H1 (cell line): ENCODE results near the gene ZDHHC1. TPM values are rescaled to one million over a fixed set of nuclear protein-coding genes. Genes with fewer than 3 reads are reported as not detected.

Experiments
- CTCF ChIA-PET: fragments of 300-600 bp; sonication (Branson Sonifier 250); formaldehyde crosslinking; loops from one replicate; lab custom pipeline; 2021; ENCODE audit not compliant: partially characterized antibody; lab: Charles Lee
- POLR2A ChIA-PET: fragments of 300-600 bp; sonication (Branson Sonifier 250); formaldehyde crosslinking; loops from one replicate; lab custom pipeline; 2021; ENCODE audit warnings: inconsistent platforms; ENCODE audit not compliant: partially characterized antibody; lab: Charles Lee
- DNase-seq, 2 experiments: peaks; one replicate each; pipeline versions ENCODE4 v3.0.0 to v3.0.0-alpha.2; 2010 to 2022; ENCODE audit warnings: low spot score in 2 of 2, low read depth in 1 of 2, mixed read lengths in 1 of 2
- FAIRE-seq: peaks from 2 replicates; lab custom pipeline; 2011; peaks lifted over from hg19 to GRCh38; lab: Jason Lieb, UNC
- H2AFZ ChIP-seq: 2 replicates; pipeline ENCODE4 v1.8.1; 2012; ENCODE audit warnings: low read length, inconsistent platforms
- H2AK5ac ChIP-seq: 2 replicates; pipeline ENCODE4 v1.6.1; 2013; ENCODE audit warnings: low read depth, low read length
- H2BK120ac ChIP-seq: replicated peaks from 2 replicates; pipeline ENCODE3; 2013; ENCODE audit warnings: low read depth, low read length, inconsistent platforms
- H2BK12ac ChIP-seq: 2 replicates; pipeline ENCODE4 v1.6.1; 2013; ENCODE audit warnings: low read depth, low read length
- H2BK15ac ChIP-seq: 2 replicates; pipeline ENCODE4 v1.6.1; 2013; ENCODE audit warnings: low read length
- H2BK20ac ChIP-seq: 2 replicates; pipeline ENCODE4 v1.6.1; 2013; ENCODE audit warnings: low read length
- H2BK5ac ChIP-seq: 2 replicates; pipeline ENCODE4 v1.6.1; 2013; ENCODE audit warnings: low read depth, low read length
- H3K14ac ChIP-seq: 2 replicates; pipeline ENCODE4 v1.6.1; 2013; ENCODE audit warnings: inconsistent platforms; ENCODE audit not compliant: insufficient read length
- H3K18ac ChIP-seq: 2 replicates; pipeline ENCODE4 v1.6.1; 2013; ENCODE audit warnings: low read length; ENCODE audit errors: extremely low read depth
- H3K23ac ChIP-seq: 2 replicates; pipeline ENCODE4 v1.6.1; 2013; ENCODE audit warnings: inconsistent platforms; ENCODE audit not compliant: insufficient read length
- H3K23me2 ChIP-seq: 2 replicates; pipeline ENCODE4 v1.6.1; 2013; ENCODE audit warnings: low read depth, low read length
- H3K27ac ChIP-seq: 2 replicates; pipeline ENCODE4 v1.6.1; 2011; ENCODE audit warnings: low read depth, low read length, inconsistent platforms
- H3K27me3 ChIP-seq, 4 experiments: replicated peaks in 1 of 4; 1 replicate in 1 of 4; 2 replicates in 3 of 4; pipeline versions ENCODE4 v1.6.1 to v1.8.1; 2011 to 2013; ENCODE audit warnings: low read length in 3 of 4, mild to moderate bottlenecking in 3 of 4, inconsistent platforms in 2 of 4, mixed read lengths in 2 of 4, moderate library complexity in 1 of 4; ENCODE audit not compliant: control insufficient read depth in 3 of 4, insufficient read depth in 3 of 4; ENCODE audit errors: extremely low read depth in 1 of 4
- H3K36me3 ChIP-seq, 4 experiments: 2 replicates each; pipeline versions ENCODE4 v1.6.1 to v1.8.1; 2011 to 2013; ENCODE audit warnings: mild to moderate bottlenecking in 4 of 4, low read length in 3 of 4, moderate library complexity in 2 of 4, control low read depth in 1 of 4, inconsistent platforms in 1 of 4; ENCODE audit not compliant: insufficient read depth in 4 of 4, control insufficient read depth in 2 of 4
- H3K4ac ChIP-seq: replicated peaks from 2 replicates; pipeline ENCODE3; 2013; ENCODE audit warnings: low read length, low read depth, mixed read lengths, inconsistent platforms; ENCODE audit not compliant: insufficient read length
- H3K4me1 ChIP-seq, 4 experiments: replicated peaks in 1 of 4; 1 replicate in 1 of 4; 2 replicates in 3 of 4; pipeline versions ENCODE4 v1.6.1 to v1.8.1; 2011 to 2013; ENCODE audit warnings: low read length in 3 of 4, inconsistent platforms in 2 of 4, mixed read lengths in 1 of 4; ENCODE audit not compliant: insufficient read depth in 4 of 4, control insufficient read depth in 3 of 4
- H3K4me2 ChIP-seq, 2 experiments: 2 replicates each; pipeline versions ENCODE4 v1.6.1 to v1.8.1; 2011 to 2013; ENCODE audit warnings: low read depth in 2 of 2, low read length in 2 of 2, control low read depth in 1 of 2, inconsistent platforms in 1 of 2, mild to moderate bottlenecking in 1 of 2; ENCODE audit not compliant: insufficient read depth in 1 of 2
- H3K4me3 ChIP-seq, 4 experiments: fragments of 200-600, 300-600 bp in 1 of 4; sonication (generic), shearing (Covaris generic), sonication (Bioruptor Twin) in 1 of 4; 2 replicates each; pipeline versions ENCODE4 v1.5.1 to v1.8.1; 2011 to 2016; ENCODE audit warnings: low read length in 4 of 4, low read depth in 3 of 4, control low read depth in 2 of 4, inconsistent platforms in 2 of 4, mild to moderate bottlenecking in 2 of 4, mixed read lengths in 1 of 4, moderate library complexity in 1 of 4; ENCODE audit not compliant: insufficient read depth in 2 of 4; ENCODE audit errors: extremely low read depth in 1 of 4
- H3K56ac ChIP-seq: replicated peaks from 2 replicates; pipeline ENCODE3; 2013; ENCODE audit warnings: low read depth, mild to moderate bottlenecking, mixed read lengths, low read length, inconsistent platforms; ENCODE audit not compliant: insufficient read length
- H3K79me1 ChIP-seq: 2 replicates; pipeline ENCODE4 v1.6.1; 2013; ENCODE audit warnings: low read depth, low read length, control low read depth
- H3K79me2 ChIP-seq, 2 experiments: 2 replicates each; pipeline versions ENCODE4 v1.6.1 to v1.8.1; 2012 to 2013; ENCODE audit warnings: low read length in 2 of 2, mild to moderate bottlenecking in 2 of 2, inconsistent platforms in 1 of 2; ENCODE audit not compliant: insufficient read depth in 2 of 2, control insufficient read depth in 1 of 2
- H3K9ac ChIP-seq, 4 experiments: replicated peaks in 1 of 4; 1 replicate in 1 of 4; 2 replicates in 3 of 4; pipeline versions ENCODE4 v1.6.1 to v1.8.1; 2011 to 2013; ENCODE audit warnings: low read depth in 3 of 4, low read length in 3 of 4, control low read depth in 2 of 4, mild to moderate bottlenecking in 2 of 4, moderate library complexity in 2 of 4, inconsistent platforms in 1 of 4; ENCODE audit errors: extremely low read depth in 1 of 4
- H3K9me3 ChIP-seq, 2 experiments: 2 replicates each; pipeline versions ENCODE4 v1.6.1 to v1.8.1; 2012 to 2013; ENCODE audit warnings: mild to moderate bottlenecking in 2 of 2, moderate library complexity in 2 of 2, control low read depth in 1 of 2, inconsistent platforms in 1 of 2, low read depth in 1 of 2, low read length in 1 of 2, mixed read lengths in 1 of 2; ENCODE audit not compliant: insufficient read depth in 2 of 2
- H4K20me1 ChIP-seq, 2 experiments: replicated peaks in 1 of 2; 2 replicates each; pipeline versions ENCODE3 to v1.8.1; 2011 to 2013; ENCODE audit warnings: inconsistent platforms in 2 of 2, low read length in 2 of 2, mild to moderate bottlenecking in 1 of 2; ENCODE audit not compliant: insufficient read depth in 2 of 2, control insufficient read depth in 1 of 2
- H4K5ac ChIP-seq: 2 replicates; pipeline ENCODE4 v1.6.1; 2013; ENCODE audit warnings: low read length, low read depth, mixed read lengths, inconsistent platforms; ENCODE audit not compliant: insufficient read length
- H4K8ac ChIP-seq: 2 replicates; pipeline ENCODE4 v1.8.0; 2013; ENCODE audit warnings: mild to moderate bottlenecking, moderate library complexity, low read length, inconsistent platforms; ENCODE audit not compliant: insufficient read depth; ENCODE audit errors: extremely low read depth
- H4K91ac ChIP-seq: replicated peaks from 2 replicates; pipeline ENCODE3; 2013; ENCODE audit warnings: low read length, mixed read lengths, inconsistent platforms; ENCODE audit not compliant: insufficient read length
- BCL11A ChIP-seq, 2 experiments: IDR thresholded peaks; one replicate each; pipeline ENCODE4 v1.6.1; 2011; ENCODE audit warnings: low read depth in 2 of 2, low read length in 2 of 2, mild to moderate bottlenecking in 2 of 2
- CBX5 ChIP-seq: fragments of 300-800, 300-1000 bp; sonication (generic); IDR thresholded peaks from 2 replicates; pipeline ENCODE4 v1.7.1; 2016; ENCODE audit warnings: antibody characterized with exemption, low read length, low read depth
- HDAC6 ChIP-seq: IDR thresholded peaks from one replicate; pipeline ENCODE4 v1.7.1; 2012; ENCODE audit warnings: low read depth, mild to moderate bottlenecking, inconsistent platforms, low read length, moderate library complexity
- TCF12 ChIP-seq: IDR thresholded peaks from 2 replicates; pipeline ENCODE4 v1.6.1; 2011; ENCODE audit warnings: low read depth, mild to moderate bottlenecking, low read length
- YY1 ChIP-seq: IDR thresholded peaks from 2 replicates; pipeline ENCODE4 v1.6.1; 2011; ENCODE audit warnings: low read depth, mild to moderate bottlenecking, low read length
- WGBS, 2 experiments: shearing (Covaris generic) in 1 of 2; methylation state at CpG; one replicate each; pipeline versions ENCODE4 v1.1.6 to v1.1.7; 2013 to 2015; ENCODE audit warnings: low lambda C conversion rate in 2 of 2, mixed read lengths in 2 of 2, inconsistent platforms in 1 of 2, low coverage in 1 of 2, missing lambda C conversion rate in 1 of 2; ENCODE audit not compliant: insufficient replicate concordance in 2 of 2, insufficient coverage in 1 of 2, insufficient read length in 1 of 2; ENCODE audit errors: extremely low coverage in 1 of 2, missing lambda C conversion rate in 1 of 2; 5-methylcytosine and 5-hydroxymethylcytosine counted together
- polyA plus RNA-seq, 7 experiments: library from polyadenylated mRNA; depleted of rRNA in 3 of 7; stranded (reverse) in 5 of 7; unstranded in 2 of 7; fragments of >200 nt in 5 of 7; fragments of 200-250 nt in 2 of 7; gene quantifications; 1 replicate in 5 of 7; 2 replicates in 1 of 7; 4 replicates in 1 of 7; pipeline versions ENCODE4 v1.2.1 to v1.2.3, GENCODE V29; 2011 to 2013; ENCODE audit warnings: missing spikeins in 2 of 7, mixed read lengths in 2 of 7
- total RNA-seq: library from RNA; stranded (reverse); fragmentation: NEBNext Ultra II Directional; extraction: Animal tissue kit (Norgen Biotek cat#: 25700); gene quantifications from 2 replicates; pipeline ENCODE4 v1.2.1, GENCODE V29; 2021
- TF ChIP-seq, protein P1 (sequence below): IDR thresholded peaks from 2 replicates; pipeline ENCODE4 v1.6.1; 2011; ENCODE audit warnings: low read depth, mild to moderate bottlenecking, low read length; ENCODE audit not compliant: insufficient read depth

Gene ZDHHC1
- total and polyA plus RNA-seq, 2 of the 8 experiments (the other 6 are each of a cell fraction or from before 2014, with no cell fraction given): 3.1 to 4.9 TPM

DNA sequence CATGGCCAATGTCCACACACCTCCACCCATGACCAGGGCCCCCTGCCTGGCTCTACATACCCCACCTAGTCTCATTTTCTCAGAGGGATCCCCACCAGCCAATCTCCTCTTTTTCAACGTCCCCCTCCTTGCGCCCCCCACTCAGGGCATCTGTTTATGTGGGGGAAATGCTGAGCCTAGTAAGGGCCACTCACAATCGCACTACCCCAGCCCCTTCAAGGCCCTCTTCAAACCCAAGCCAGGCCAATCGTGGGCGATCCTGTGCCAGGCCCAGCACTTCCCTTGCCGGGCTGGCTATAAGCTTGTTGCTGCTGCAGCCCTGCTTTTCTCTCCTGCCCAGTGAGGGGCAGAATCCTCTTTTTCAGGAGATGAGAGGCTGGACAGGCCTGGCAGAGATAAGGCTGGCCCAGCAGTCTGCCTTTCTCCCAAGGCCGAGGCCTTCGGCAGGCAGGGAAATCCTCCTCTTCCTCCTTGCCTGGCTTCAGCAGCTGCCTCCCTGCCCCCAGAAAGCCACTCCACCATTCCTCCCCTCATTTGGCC lies 30.8 kb upstream of the ZDHHC1 start:
- Histone ChIP-seq H3K18ac (no peak overlapping the region), H3K4me2 (no peak overlapping the region), H3K9ac (no peak overlapping the region), H2BK15ac (no peak overlapping the region), H3K36me3 (peaks cover 0 to 5% (median 0%) of the 10 kb centered on the region in 4 experiments; a peak in 1 of 8 replicates), H3K23me2 (no peaks in the 10 kb centered on the region), H4K8ac (no peak overlapping the region), H4K5ac (no peak overlapping the region), H3K79me1 (no peaks in the 10 kb centered on the region; the same call in none of the 2 replicates), H4K20me1 (peaks cover 2 to 4% of the 10 kb centered on the region in 2 experiments), H3K4me3 (no peak overlapping the region), H3K27ac (no peak overlapping the region), H2AK5ac (no peak overlapping the region), H3K14ac (no peak overlapping the region), H3K4ac (no peak overlapping the region), H3K56ac (no peak overlapping the region), H2BK120ac (no peak overlapping the region), H3K9me3 (peaks cover 0 to 4% of the 10 kb centered on the region in 2 experiments; a peak in 1 of 4 replicates), H3K23ac (no peak overlapping the region), H2BK20ac (no peak overlapping the region), H4K91ac (no peak overlapping the region), H2BK12ac (no peak overlapping the region), H3K27me3 (no peaks in the 10 kb centered on the region), H2AFZ (no peak overlapping the region), H3K4me1 (peaks cover 0 to 8% (median 4%) of the 10 kb centered on the region in 4 experiments; a peak in 5 of 7 replicates), H2BK5ac (no peak overlapping the region), H3K79me2 (no peaks in the 10 kb centered on the region)
- ChIA-PET CTCF (interaction anchor here (0.9 to 28.6 kb wide), 14 partner anchors 3 to 187 kb away, joined by 3 to 683 read pairs (median 5); partner anchors contain the start of genes HSD11B2, TPPP3 and ZDHHC1), POLR2A (interaction anchor here (1.1 to 8.5 kb wide), 4 partner anchors 9 to 98 kb away, joined by 3 to 67 read pairs (median 4); partner anchors contain the start of gene HSD11B2)
- FAIRE-seq (no peak), DNase-seq (no peak)
- WGBS, 2 experiments: 93% methylated on average over 8 of the region's 8 CpGs; no CpG with 5 or more reads in 1 of the 2 experiments
- no peak for TF ChIP-seq BCL11A (IDR thresholded peaks at IDR 0.05; ENCODE audit: low read depth in 2 of 2, low read length in 2 of 2)
- TF ChIP-seq, protein P1, sequence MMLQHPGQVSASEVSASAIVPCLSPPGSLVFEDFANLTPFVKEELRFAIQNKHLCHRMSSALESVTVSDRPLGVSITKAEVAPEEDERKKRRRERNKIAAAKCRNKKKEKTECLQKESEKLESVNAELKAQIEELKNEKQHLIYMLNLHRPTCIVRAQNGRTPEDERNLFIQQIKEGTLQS: no peak
- no peak for TF ChIP-seq YY1
- no peak for TF ChIP-seq CBX5
- no peak for TF ChIP-seq HDAC6
- TF ChIP-seq TCF12: no peak
